Measurements from ENCODE around the gene ANKRD7. TPM values are rescaled to one million over a fixed set of nuclear protein-coding genes. Genes with fewer than 3 reads are reported as not detected.
A peak's percentile ranks its signal among the peaks of the same experiment; 100 is the strongest.

The ANKRD7 gene, protein sequence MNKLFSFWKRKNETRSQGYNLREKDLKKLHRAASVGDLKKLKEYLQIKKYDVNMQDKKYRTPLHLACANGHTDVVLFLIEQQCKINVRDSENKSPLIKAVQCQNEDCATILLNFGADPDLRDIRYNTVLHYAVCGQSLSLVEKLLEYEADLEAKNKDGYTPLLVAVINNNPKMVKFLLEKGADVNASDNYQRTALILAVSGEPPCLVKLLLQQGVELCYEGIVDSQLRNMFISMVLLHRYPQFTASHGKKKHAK
- total RNA-seq (2014; rRNA removed; shearing (Covaris generic)) = 1.9 and 2.5 TPM in 2 replicates

DNA sequence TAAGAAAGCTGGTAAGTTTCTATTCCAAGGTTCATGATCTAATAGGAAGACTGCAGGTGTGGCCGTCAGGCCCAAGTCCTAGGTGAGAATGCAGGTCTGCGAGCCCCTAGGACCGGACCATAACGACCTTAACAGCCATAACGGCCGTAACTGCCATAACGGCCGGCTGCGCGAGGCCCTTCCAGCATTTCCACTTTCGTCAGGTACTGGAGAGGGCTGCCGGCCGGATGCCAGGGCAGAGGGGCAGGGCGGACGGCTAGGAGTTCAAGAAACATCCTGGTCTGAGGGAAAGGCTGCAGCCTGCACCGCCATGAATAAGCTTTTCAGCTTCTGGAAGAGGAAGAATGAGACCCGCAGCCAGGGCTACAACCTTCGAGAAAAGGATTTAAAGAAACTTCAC is at the start of gene ANKRD7:
Gene ANKRD7, plus strand, starts transcription at position 184 of the 400 bp plus-strand sequence. Its CDS starts 127 bp downstream, at position 311.
- DNase-seq (ENCODE audit: low spot score) = no peak
- in situ Hi-C loops (cut with HindIII; ENCODE audit: low sequenced_read_pairs) = no loop called here

- no peak for DNase-seq (ENCODE audit: low spot score)
- in situ Hi-C loops (cut with HindIII; ENCODE audit: low sequenced_read_pairs) = no loop called here
Observed at GRCh38 chr7:118175740-118176139, 48.8 kb upstream of the ANKRD7 start.

GRCh38 chr7:118179191-118179590 is 45.3 kb upstream of the ANKRD7 start:
- DNase-seq (ENCODE audit: low spot score) = no peak
- in situ Hi-C loops (cut with HindIII; ENCODE audit: low sequenced_read_pairs) = no loop called here

- in situ Hi-C loops (cut with HindIII; ENCODE audit: low sequenced_read_pairs) = no loop called here
- peak; percentile 49 for DNase-seq (ENCODE audit: low spot score)
Observed at GRCh38 chr7:118182593-118183427, 41.7 kb upstream of the ANKRD7 start.

GRCh38 chr7:118183428-118183785 is 41.1 kb upstream of the ANKRD7 start:
- in situ Hi-C loops (cut with HindIII; ENCODE audit: low sequenced_read_pairs) = no loop called here
- no peak for DNase-seq (ENCODE audit: low spot score)

- peak; percentile 96 for DNase-seq (ENCODE audit: low spot score)
- in situ Hi-C loops (cut with HindIII; ENCODE audit: low sequenced_read_pairs) = no loop called here
Observed at GRCh38 chr7:118183786-118184564, 40.5 kb upstream of the ANKRD7 start, which contains the start of gene LSM8. TSS of gene LSM8 (plus strand) at chr7:118184164. CDS start at chr7:118184224, 60 bp downstream.

GRCh38 chr7:118184565-118184940 is 40.0 kb upstream of the ANKRD7 start:
- in situ Hi-C loops (cut with HindIII; ENCODE audit: low sequenced_read_pairs) = no loop called here
- peak; percentile 37 for DNase-seq (ENCODE audit: low spot score)

GRCh38 chr7:118185163-118185860 is 39.2 kb upstream of the ANKRD7 start:
- in situ Hi-C loops (cut with HindIII; ENCODE audit: low sequenced_read_pairs) = no loop called here
- no peak for DNase-seq (ENCODE audit: low spot score)

- in situ Hi-C loops (cut with HindIII; ENCODE audit: low sequenced_read_pairs) = no loop called here
Observed at GRCh38 chr7:118186501-118186900, 38.0 kb upstream of the ANKRD7 start.

GRCh38 chr7:118194571-118194970 is 29.9 kb upstream of the ANKRD7 start:
- in situ Hi-C loops (cut with HindIII; ENCODE audit: low sequenced_read_pairs) = no loop called here

More at GRCh38 chr7:118186501-118186900, 38.0 kb upstream of the ANKRD7 start:
- no peak for DNase-seq (ENCODE audit: low spot score)

GRCh38 chr7:118195837-118196474 is 28.5 kb upstream of the ANKRD7 start:
- in situ Hi-C loops (cut with HindIII; ENCODE audit: low sequenced_read_pairs) = no loop called here
- DNase-seq (ENCODE audit: low spot score) = peak; percentile 80

More at GRCh38 chr7:118194571-118194970, 29.9 kb upstream of the ANKRD7 start:
- DNase-seq (ENCODE audit: low spot score) = no peak

- in situ Hi-C loops (cut with HindIII; ENCODE audit: low sequenced_read_pairs) = no loop called here
- no peak for DNase-seq (ENCODE audit: low spot score)
Observed at GRCh38 chr7:118202061-118202460, 22.4 kb upstream of the ANKRD7 start.

- in situ Hi-C loops (cut with HindIII; ENCODE audit: low sequenced_read_pairs) = no loop called here
- peak; percentile 85 for DNase-seq (ENCODE audit: low spot score)
Observed at GRCh38 chr7:118214051-118214832, 10.3 kb upstream of the ANKRD7 start.

- no peak for DNase-seq (ENCODE audit: low spot score)
- in situ Hi-C loops (cut with HindIII; ENCODE audit: low sequenced_read_pairs) = no loop called here
Observed at GRCh38 chr7:118214833-118215182, 9.7 kb upstream of the ANKRD7 start.

DNA sequence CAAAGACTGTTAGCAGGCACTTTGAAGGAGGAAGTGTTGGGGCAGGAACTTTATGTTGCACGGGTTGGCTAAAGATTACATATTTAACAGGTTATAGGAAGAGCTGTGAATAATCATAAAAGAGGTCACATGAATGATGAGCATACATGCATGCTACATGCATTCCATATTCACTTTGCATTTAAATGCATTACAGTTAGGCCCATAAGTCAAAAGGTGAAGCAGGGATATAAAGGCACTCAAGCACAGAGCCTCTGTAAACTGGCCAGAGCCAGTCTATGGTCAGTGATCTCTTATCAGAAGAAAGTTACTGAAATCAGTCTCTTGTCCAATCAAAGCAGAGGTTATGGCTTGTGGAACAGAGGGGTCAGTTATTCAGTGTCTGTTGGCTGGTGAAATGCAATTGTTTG is 7.3 kb upstream of the ANKRD7 start:
- in situ Hi-C loops (cut with HindIII; ENCODE audit: low sequenced_read_pairs) = no loop called here
- DNase-seq (ENCODE audit: low spot score) = no peak

- DNase-seq (ENCODE audit: low spot score) = no peak
- in situ Hi-C loops (cut with HindIII; ENCODE audit: low sequenced_read_pairs) = no loop called here
Observed at GRCh38 chr7:118218413-118219156, 5.9 kb upstream of the ANKRD7 start.

- in situ Hi-C loops (cut with HindIII; ENCODE audit: low sequenced_read_pairs) = no loop called here
- no peak for DNase-seq (ENCODE audit: low spot score)
Observed at GRCh38 chr7:118219157-118219512, 5.4 kb upstream of the ANKRD7 start.
